ENCODE results near the gene FAM193B. TPM values are rescaled to one million over a fixed set of nuclear protein-coding genes. Genes with fewer than 3 reads are reported as not detected.

Gene FAM193B
- total RNA-seq, 1 experiment from 2014 or later, result 58.5 TPM

GRCh38 chr5:177527595-177527994 is 26.8 kb downstream of the FAM193B start:
- no peak for DNase-seq (ENCODE audit: low read depth, low spot score)
- no peak overlapping the region for H3K27ac ChIP-seq (ENCODE audit: low read length)
- H3K9me3 ChIP-seq (ENCODE audit: control insufficient read depth, insufficient read depth, low read depth, low read length), result no peaks in the 10 kb centered on the region
- ChIA-PET CTCF (no interaction called here), POLR2A (no interaction called here)
- no TSS peak for BruUV-seq (replicated peaks)
- H3K27me3 ChIP-seq (ENCODE audit: control insufficient read depth, insufficient read depth, low read length), result no peaks in the 10 kb centered on the region
- ATAC-seq, result no peak
- TF ChIP-seq REST (IDR thresholded peaks at IDR 0.05; ENCODE audit: insufficient read depth in 1 of 2, low read depth in 2 of 2, low read length in 1 of 2) (no peak), TCF7L2 (IDR thresholded peaks at IDR 0.05; ENCODE audit: low read depth, low read length) (no peak), CTCF (IDR thresholded peaks at IDR 0.05) (no peak), POLR2AphosphoS5 (IDR thresholded peaks at IDR 0.05; ENCODE audit: low read depth, low read length) (no peak), SIN3A (IDR thresholded peaks at IDR 0.05; ENCODE audit: borderline replicate concordance, insufficient read depth, low read depth, low read length) (no peak)
- in situ Hi-C loops (cut with HindIII; ENCODE audit: low pct_unique_long_range_greater_than_20kb, low sequenced_read_pairs), result no loop called here
- H3K4me1 ChIP-seq (ENCODE audit: control insufficient read depth, insufficient read depth, low read length), result no peaks in the 10 kb centered on the region
- intact Hi-C loops (cut with micrococcal nuclease; ENCODE audit: unreplicated experiment), result no loop called here
- peaks cover 19% of the 10 kb centered on the region for H3K36me3 ChIP-seq (ENCODE audit: control insufficient read depth, insufficient read depth, low read length)
- no peak overlapping the region for H3K4me3 ChIP-seq (ENCODE audit: low read depth in 2 of 2, low read length in 2 of 2)

GRCh38 chr5:177526791-177527190 is 27.6 kb downstream of the FAM193B start:
- TF ChIP-seq REST (IDR thresholded peaks at IDR 0.05; ENCODE audit: insufficient read depth in 1 of 2, low read depth in 2 of 2, low read length in 1 of 2), result no peak
- no peak for TF ChIP-seq TCF7L2 (IDR thresholded peaks at IDR 0.05; ENCODE audit: low read depth, low read length)
- TF ChIP-seq SIN3A (IDR thresholded peaks at IDR 0.05; ENCODE audit: borderline replicate concordance, insufficient read depth, low read depth, low read length), result no peak
- TF ChIP-seq POLR2AphosphoS5 (IDR thresholded peaks at IDR 0.05; ENCODE audit: low read depth, low read length), result no peak
- in situ Hi-C loops (cut with HindIII; ENCODE audit: low pct_unique_long_range_greater_than_20kb, low sequenced_read_pairs) (no loop called here), intact Hi-C loops (cut with micrococcal nuclease; ENCODE audit: unreplicated experiment) (no loop called here)
- no peak for ATAC-seq
- Histone ChIP-seq H3K9me3 (ENCODE audit: control insufficient read depth, insufficient read depth, low read depth, low read length) (no peaks in the 10 kb centered on the region), H3K4me1 (ENCODE audit: control insufficient read depth, insufficient read depth, low read length) (no peaks in the 10 kb centered on the region), H3K4me3 (ENCODE audit: low read depth in 2 of 2, low read length in 2 of 2) (no peak overlapping the region), H3K27me3 (ENCODE audit: control insufficient read depth, insufficient read depth, low read length) (no peaks in the 10 kb centered on the region), H3K36me3 (ENCODE audit: control insufficient read depth, insufficient read depth, low read length) (peaks cover 20% of the 10 kb centered on the region), H3K27ac (ENCODE audit: low read length) (no peak overlapping the region)
- BruUV-seq (replicated peaks), result no TSS peak
- ChIA-PET CTCF (no interaction called here), POLR2A (no interaction called here)
- no peak for DNase-seq (ENCODE audit: low read depth, low spot score)

All from Panc1 (cell line).